RPMI7951 (cell line): ENCODE data around the gene C4orf36. TPM values are rescaled to one million over a fixed set of nuclear protein-coding genes. Genes with fewer than 3 reads are reported as not detected.

Experiments used
- DNase-seq: peaks from one replicate; pipeline ENCODE4 v3.0.0-alpha.2; 2012; ENCODE audit warnings: low read depth
- total RNA-seq: library from RNA; depleted of rRNA; stranded (reverse); fragments of >200 nt; shearing (Covaris generic); gene quantifications from 2 replicates; pipeline ENCODE4 v1.2.3, GENCODE V29; 2014; rRNA removed

Gene C4orf36
- total RNA-seq, 1 experiment from 2014 or later: not detected

- DNase-seq: no peak
Observed at GRCh38 chr4:86857341-86858052, 34.7 kb downstream of the C4orf36 start.

- no peak for DNase-seq
Observed at GRCh38 chr4:86856896-86857295, 35.3 kb downstream of the C4orf36 start.

- DNase-seq: peak; percentile 22
Observed at GRCh38 chr4:86855572-86855971, 36.6 kb downstream of the C4orf36 start.

GRCh38 chr4:86853209-86853608, 39.0 kb downstream of the C4orf36 start:
- no peak for DNase-seq

- DNase-seq: no peak
Observed at GRCh38 chr4:86848732-86849619, 43.2 kb downstream of the C4orf36 start, which contains the start of gene SLC10A6. SLC10A6 (minus strand) TSS chr4:86849384; CDS start chr4:86849115, 269 bp downstream.

GRCh38 chr4:86848136-86848535, 44.1 kb downstream of the C4orf36 start:
- peak; percentile 15 for DNase-seq

- DNase-seq: no peak
Observed at GRCh38 chr4:86847571-86847970, 44.7 kb downstream of the C4orf36 start.

- no peak for DNase-seq
Observed at GRCh38 chr4:86846921-86847320, 45.3 kb downstream of the C4orf36 start.

GRCh38 chr4:86845593-86845992, 46.6 kb downstream of the C4orf36 start:
- DNase-seq: no peak

- no peak for DNase-seq
Observed at GRCh38 chr4:86841309-86841708, 50.9 kb downstream of the C4orf36 start.

- DNase-seq: no peak
Observed at GRCh38 chr4:86840858-86841257, 51.4 kb downstream of the C4orf36 start.

- DNase-seq: no peak
Observed at GRCh38 chr4:86837691-86838503, 54.3 kb downstream of the C4orf36 start.

GRCh38 chr4:86835677-86836076, 56.5 kb downstream of the C4orf36 start:
- DNase-seq: no peak

GRCh38 chr4:86834901-86835300, 57.3 kb downstream of the C4orf36 start:
- peak; percentile 72 for DNase-seq

GRCh38 chr4:86833615-86834014, 58.6 kb downstream of the C4orf36 start:
- DNase-seq: no peak

GRCh38 chr4:86831262-86832130, 60.7 kb downstream of the C4orf36 start:
- peak; percentile 88 for DNase-seq

Other genes starting within 250 kb of the C4orf36 start
- not detected in 2 replicates for gene SLC10A6, start 43.0 kb downstream of the C4orf36 start, total RNA-seq
- gene AFF1, start 42.6 kb upstream of the C4orf36 start, total RNA-seq: 8.9 and 9.5 TPM in 2 replicates